ENCODE measurements around the gene GFPT1. TPM values are rescaled to one million over a fixed set of nuclear protein-coding genes. Genes with fewer than 3 reads are reported as not detected.
A peak's percentile ranks its signal among the peaks of the same experiment; 100 is the strongest.

Gene GFPT1
- total RNA-seq, 4 donors from 2014 or later, result 15.3 to 40.4 (median 28.2) TPM

GRCh38 chr2:69296421-69296820 is 90.6 kb downstream of the GFPT1 start:
- H3K36me3 ChIP-seq, result no peaks in the 10 kb centered on the region
- WGBS, 2 donors (ENCODE audit: low coverage in 1 of 2), result 88 to 97% methylated on average over 2 to 3 of the region's 3 CpGs
- ATAC-seq, result no peak
- no peak overlapping the region for H3K27ac ChIP-seq
- H3K27me3 ChIP-seq, result no peaks in the 10 kb centered on the region
- peaks cover 2 to 10% (median 9%) of the 10 kb centered on the region in 3 donors for H3K4me1 ChIP-seq
- no peak overlapping the region for H3K4me3 ChIP-seq
- no peak for TF ChIP-seq POLR2A (IDR thresholded peaks at IDR 0.05)
- no peak for TF ChIP-seq CTCF (IDR thresholded peaks at IDR 0.05)
- no peak for TF ChIP-seq POLR2AphosphoS5 (IDR thresholded peaks at IDR 0.05)
- no peak for TF ChIP-seq EP300 (IDR thresholded peaks at IDR 0.05)
- no peaks in the 10 kb centered on the region for H3K9me3 ChIP-seq

GRCh38 chr2:69292256-69292655 is 94.8 kb downstream of the GFPT1 start:
- 60 to 70% methylated on average over 2 to 3 of the region's 3 CpGs for WGBS, 2 donors (ENCODE audit: low coverage in 1 of 2)
- peak overlapping the region in 2 of 4 donors; percentile 25 to 57 for H3K27ac ChIP-seq

GRCh38 chr2:69291721-69292120 is 95.3 kb downstream of the GFPT1 start:
- Histone ChIP-seq H3K4me3 (no peak overlapping the region), H3K36me3 (no peaks in the 10 kb centered on the region), H3K27ac (peak overlapping the region in 3 of 4 donors; percentile 6 to 57 (median 25)), H3K9me3 (no peaks in the 10 kb centered on the region), H3K27me3 (no peaks in the 10 kb centered on the region), H3K4me1 (peaks cover 6 to 21% (median 14%) of the 10 kb centered on the region in 3 donors)
- ATAC-seq, result no peak
- WGBS, 2 donors (ENCODE audit: low coverage in 1 of 2), result 24 to 54% methylated on average over 3 of the region's 3 CpGs
- TF ChIP-seq CTCF (IDR thresholded peaks at IDR 0.05), result no peak
- no peak for TF ChIP-seq POLR2AphosphoS5 (IDR thresholded peaks at IDR 0.05)
- no peak for TF ChIP-seq POLR2A (IDR thresholded peaks at IDR 0.05)
- no peak for TF ChIP-seq EP300 (IDR thresholded peaks at IDR 0.05)

More at GRCh38 chr2:69292256-69292655, 94.8 kb downstream of the GFPT1 start:
- no peak for TF ChIP-seq POLR2A (IDR thresholded peaks at IDR 0.05)
- no peak for TF ChIP-seq POLR2AphosphoS5 (IDR thresholded peaks at IDR 0.05)
- no peak for TF ChIP-seq EP300 (IDR thresholded peaks at IDR 0.05)
- no peak for TF ChIP-seq CTCF (IDR thresholded peaks at IDR 0.05)
- Histone ChIP-seq H3K4me3 (no peak overlapping the region), H3K36me3 (no peaks in the 10 kb centered on the region), H3K27me3 (no peaks in the 10 kb centered on the region), H3K9me3 (no peaks in the 10 kb centered on the region), H3K4me1 (peaks cover 6 to 21% (median 14%) of the 10 kb centered on the region in 3 donors)
- ATAC-seq, result no peak

GRCh38 chr2:69291004-69291650 is 95.9 kb downstream of the GFPT1 start:
- no peak for ATAC-seq

More at GRCh38 chr2:69291004-69291650, 95.9 kb downstream of the GFPT1 start:
- no peaks in the 10 kb centered on the region for H3K27me3 ChIP-seq
- no peaks in the 10 kb centered on the region for H3K9me3 ChIP-seq
- H3K4me3 ChIP-seq, result no peak overlapping the region
- TF ChIP-seq CTCF (IDR thresholded peaks at IDR 0.05) (no peak), POLR2AphosphoS5 (IDR thresholded peaks at IDR 0.05) (no peak), POLR2A (IDR thresholded peaks at IDR 0.05) (no peak), EP300 (IDR thresholded peaks at IDR 0.05) (no peak)
- peaks cover 6 to 22% (median 14%) of the 10 kb centered on the region in 3 donors for H3K4me1 ChIP-seq
- H3K36me3 ChIP-seq, result no peaks in the 10 kb centered on the region
- H3K27ac ChIP-seq, result peak overlapping the region in 3 of 4 donors; percentile 25 to 57 (median 54)
